KOPT-K1 (cell line): ENCODE measurements around the gene CALN1.
"Not testable (repeated sequence)": the region's sequence is repeated elsewhere in the genome, so short reads cannot be mapped to it uniquely, and the experiment has no call there.

Source experiments
- H3K27ac ChIP-seq: fragments of 200-600 bp; sonication (generic); 2 replicates; pipeline ENCODE4 v1.5.1; 2016; ENCODE audit warnings: antibody characterized with exemption, mild to moderate bottlenecking, low read depth, low read length; ENCODE audit not compliant: poor library complexity, severe bottlenecking
- H3K36me3 ChIP-seq: fragments of 200-600 bp; sonication (generic); 2 replicates; pipeline ENCODE4 v1.5.1; 2017; ENCODE audit warnings: antibody characterized with exemption, mild to moderate bottlenecking, low read length, moderate library complexity; ENCODE audit not compliant: insufficient read depth
- H3K9me3 ChIP-seq: fragments of 200-600 bp; sonication (generic); 2 replicates; pipeline ENCODE4 v1.5.1; 2017; ENCODE audit warnings: antibody characterized with exemption, low read length, mild to moderate bottlenecking; ENCODE audit not compliant: insufficient read depth, poor library complexity, severe bottlenecking

Gene CALN1

GRCh38 chr7:71988201-71988600, 423.9 kb downstream of the CALN1 start:
- Histone ChIP-seq H3K36me3 (no peaks in the 10 kb centered on the region), H3K9me3 (no peaks in the 10 kb centered on the region), H3K27ac (no peak overlapping the region)

GRCh38 chr7:71987200-71987767, 424.9 kb downstream of the CALN1 start:
- Histone ChIP-seq H3K9me3 (no peaks in the 10 kb centered on the region), H3K27ac (no peak overlapping the region), H3K36me3 (no peaks in the 10 kb centered on the region)

GRCh38 chr7:71984348-71984747, 427.8 kb downstream of the CALN1 start:
- H3K27ac ChIP-seq: no peak overlapping the region
- H3K9me3 ChIP-seq: no peaks in the 10 kb centered on the region
- no peaks in the 10 kb centered on the region for H3K36me3 ChIP-seq

- Histone ChIP-seq H3K9me3 (no peaks in the 10 kb centered on the region), H3K36me3 (no peaks in the 10 kb centered on the region), H3K27ac (no peak overlapping the region)
These were observed 429.3 kb downstream of the CALN1 start for GRCh38 chr7:71982851-71983250.

GRCh38 chr7:71976645-71977044, 435.5 kb downstream of the CALN1 start:
- H3K36me3 ChIP-seq: no peaks in the 10 kb centered on the region
- no peak overlapping the region for H3K27ac ChIP-seq
- H3K9me3 ChIP-seq: no peaks in the 10 kb centered on the region

- H3K36me3 ChIP-seq: no peaks in the 10 kb centered on the region
- no peak overlapping the region for H3K27ac ChIP-seq
- H3K9me3 ChIP-seq: no peaks in the 10 kb centered on the region
These were observed 437.5 kb downstream of the CALN1 start for GRCh38 chr7:71974611-71975010.

- H3K36me3 ChIP-seq: no peaks in the 10 kb centered on the region
- H3K27ac ChIP-seq: no peak overlapping the region
- no peaks in the 10 kb centered on the region for H3K9me3 ChIP-seq
These were observed 439.6 kb downstream of the CALN1 start for GRCh38 chr7:71972534-71972933.

- no peaks in the 10 kb centered on the region for H3K9me3 ChIP-seq
- no peak overlapping the region for H3K27ac ChIP-seq
- no peaks in the 10 kb centered on the region for H3K36me3 ChIP-seq
These were observed 441.4 kb downstream of the CALN1 start for GRCh38 chr7:71970725-71971124.

- no peaks in the 10 kb centered on the region for H3K36me3 ChIP-seq
- no peaks in the 10 kb centered on the region for H3K9me3 ChIP-seq
- no peak overlapping the region for H3K27ac ChIP-seq
These were observed 449.5 kb downstream of the CALN1 start for GRCh38 chr7:71962636-71963035.

GRCh38 chr7:71961283-71961682, 450.9 kb downstream of the CALN1 start:
- H3K27ac ChIP-seq: no peak overlapping the region
- H3K36me3 ChIP-seq: no peaks in the 10 kb centered on the region
- no peaks in the 10 kb centered on the region for H3K9me3 ChIP-seq

GRCh38 chr7:71942115-71942514, 470.0 kb downstream of the CALN1 start:
- H3K36me3 ChIP-seq: no peaks in the 10 kb centered on the region
- no peaks in the 10 kb centered on the region for H3K9me3 ChIP-seq
- no peak overlapping the region for H3K27ac ChIP-seq

- H3K9me3 ChIP-seq: no peaks in the 10 kb centered on the region
- no peak overlapping the region for H3K27ac ChIP-seq
- no peaks in the 10 kb centered on the region for H3K36me3 ChIP-seq
These were observed 474.2 kb downstream of the CALN1 start for GRCh38 chr7:71937840-71938371.

GRCh38 chr7:71935674-71936073, 476.5 kb downstream of the CALN1 start:
- H3K36me3 ChIP-seq: no peaks in the 10 kb centered on the region
- H3K27ac ChIP-seq: no peak overlapping the region
- no peaks in the 10 kb centered on the region for H3K9me3 ChIP-seq

- Histone ChIP-seq H3K9me3 (no peaks in the 10 kb centered on the region), H3K27ac (no peak overlapping the region), H3K36me3 (no peaks in the 10 kb centered on the region)
These were observed 478.7 kb downstream of the CALN1 start for GRCh38 chr7:71933426-71933825.

- Histone ChIP-seq H3K36me3 (no peaks in the 10 kb centered on the region), H3K27ac (no peak overlapping the region), H3K9me3 (peaks cover 11% of the 10 kb centered on the region)
These were observed 486.5 kb downstream of the CALN1 start for GRCh38 chr7:71925663-71926062.

- H3K9me3 ChIP-seq: peaks cover 11% of the 10 kb centered on the region
- H3K27ac ChIP-seq, H3K36me3 ChIP-seq: not testable (repeated sequence)
These were observed 497.9 kb downstream of the CALN1 start for GRCh38 chr7:71914204-71914603.
